HepG2 (cell line): ENCODE results near the gene PPP2R2B. TPM values are rescaled to one million over a fixed set of nuclear protein-coding genes. Genes with fewer than 3 reads are reported as not detected.

ENCODE experiments used
- CERS6 ChIP-seq: sonication (generic); formaldehyde crosslinking; IDR thresholded peaks from 2 replicates; pipeline ENCODE4 v1.5.0; 2020; ENCODE audit warnings: missing genetic modification reagents
- FLYWCH1 ChIP-seq: sonication (generic); formaldehyde crosslinking; IDR thresholded peaks from 2 replicates; pipeline ENCODE4 v1.8.1; 2023; ENCODE audit warnings: mild to moderate bottlenecking, missing genetic modification reagents
- FOSL2 ChIP-seq: sonication (generic); formaldehyde crosslinking; IDR thresholded peaks from 2 replicates; pipeline ENCODE4 v1.4.0; 2020; ENCODE audit warnings: missing genetic modification reagents
- FOXP1 ChIP-seq, 2 experiments: fragments of 450-650 bp in 1 of 2; IDR thresholded peaks; 2 replicates each; pipeline ENCODE4 v1.6.1; 2017 to 2018; ENCODE audit warnings: antibody characterized with exemption in 1 of 2
- MEIS1 ChIP-seq: sonication (generic); formaldehyde crosslinking; IDR thresholded peaks from 2 replicates; pipeline ENCODE4 v1.9.0; 2021; ENCODE audit warnings: mild to moderate bottlenecking, missing genetic modification reagents, moderate library complexity, borderline replicate concordance
- PPARG ChIP-seq: conservative IDR thresholded peaks from 2 replicates; pipeline ENCODE4 v1.6.1; 2016; ENCODE audit warnings: missing biosample characterization, missing genetic modification reagents
- RARA ChIP-seq: IDR thresholded peaks from 2 replicates; pipeline ENCODE4 v1.6.1; 2016; ENCODE audit warnings: missing genetic modification reagents, missing compliant biosample characterization
- RBM39 ChIP-seq: fragments of 200-400 bp; formaldehyde crosslinking; IDR thresholded peaks from one replicate; pipeline ENCODE4 v1.6.1; 2018; ENCODE audit warnings: antibody characterized with exemption, mild to moderate bottlenecking, low read depth, low read length; ENCODE audit not compliant: poor library complexity, severe bottlenecking
- THAP11 ChIP-seq: IDR thresholded peaks from 2 replicates; pipeline ENCODE4 v1.6.1; 2016; ENCODE audit warnings: missing biosample characterization, missing genetic modification reagents
- ZBTB20 ChIP-seq: sonication (generic); formaldehyde crosslinking; IDR thresholded peaks from 2 replicates; pipeline ENCODE4 v1.8.1; 2023; ENCODE audit warnings: missing genetic modification reagents, low read depth, mild to moderate bottlenecking, borderline replicate concordance
- ZNF331 ChIP-seq: sonication (generic); formaldehyde crosslinking; IDR thresholded peaks from 2 replicates; pipeline ENCODE4 v1.4.0; 2020; ENCODE audit warnings: missing genetic modification reagents
- ZNF577 ChIP-seq: sonication (generic); formaldehyde crosslinking; IDR thresholded peaks from 2 replicates; pipeline ENCODE4 v1.4.0; 2020; ENCODE audit warnings: mild to moderate bottlenecking, low read depth, missing genetic modification reagents, borderline replicate concordance
- ZNF639 ChIP-seq: conservative IDR thresholded peaks from 2 replicates; pipeline ENCODE4 v1.6.1; 2018; ENCODE audit warnings: missing genetic modification reagents
- polyA plus RNA-seq, 8 experiments: library from polyadenylated mRNA; depleted of rRNA in 3 of 8; stranded (reverse) in 7 of 8; unstranded in 1 of 8; fragments of >200 nt; fragmentation: Illumina TruSeq in 4 of 8; extraction: Trizol in 4 of 8; gene quantifications; 2 replicates each; pipeline versions ENCODE4 v1.2.1 to v1.2.3, GENCODE V29; 2011 to 2016; ENCODE audit warnings: low read depth in 4 of 8, missing spikeins in 1 of 8, mixed read lengths in 1 of 8; ENCODE audit not compliant: insufficient read depth in 1 of 8
- total RNA-seq, 5 experiments: library from RNA; depleted of rRNA; stranded (reverse); fragments of >200 nt; fragmentation: Illumina TruSeq; extraction: Trizol; gene quantifications; 2 replicates each; pipeline ENCODE4 v1.2.3, GENCODE V29; 2016; ENCODE audit warnings: low read depth in 1 of 5
- TF ChIP-seq, protein P1 (sequence below), 2 experiments: sonication (generic) in 1 of 2; formaldehyde crosslinking in 1 of 2; IDR thresholded peaks; 2 replicates each; pipeline versions ENCODE4 v1.4.0 to v1.6.1; 2016 to 2020; ENCODE audit warnings: borderline replicate concordance in 1 of 2, low read depth in 1 of 2, mild to moderate bottlenecking in 1 of 2, missing genetic modification reagents in 1 of 2
- TF ChIP-seq, protein P2 (sequence below): IDR thresholded peaks from 2 replicates; pipeline ENCODE4 v1.6.1; 2012; ENCODE audit warnings: low read length, improper control_type of control experiment

Gene PPP2R2B
- total and polyA plus RNA-seq, 2 of the 13 experiments (the other 11 are each of a cell fraction or from before 2014, with no cell fraction given): not detected

GRCh38 chr5:146805081-146805480 is 73.5 kb downstream of the PPP2R2B start (continued):
- no peak for TF ChIP-seq ZNF577
- no peak for TF ChIP-seq ZBTB20 (CRISPR knock-in tag)
- TF ChIP-seq RARA: no peak
- TF ChIP-seq FOXP1 (IDR thresholded peaks at IDR 0.05): no peak
- no peak for TF ChIP-seq FOXP1 (CRISPR knock-in tag; IDR thresholded peaks at IDR 0.05)
- TF ChIP-seq, protein P1, sequence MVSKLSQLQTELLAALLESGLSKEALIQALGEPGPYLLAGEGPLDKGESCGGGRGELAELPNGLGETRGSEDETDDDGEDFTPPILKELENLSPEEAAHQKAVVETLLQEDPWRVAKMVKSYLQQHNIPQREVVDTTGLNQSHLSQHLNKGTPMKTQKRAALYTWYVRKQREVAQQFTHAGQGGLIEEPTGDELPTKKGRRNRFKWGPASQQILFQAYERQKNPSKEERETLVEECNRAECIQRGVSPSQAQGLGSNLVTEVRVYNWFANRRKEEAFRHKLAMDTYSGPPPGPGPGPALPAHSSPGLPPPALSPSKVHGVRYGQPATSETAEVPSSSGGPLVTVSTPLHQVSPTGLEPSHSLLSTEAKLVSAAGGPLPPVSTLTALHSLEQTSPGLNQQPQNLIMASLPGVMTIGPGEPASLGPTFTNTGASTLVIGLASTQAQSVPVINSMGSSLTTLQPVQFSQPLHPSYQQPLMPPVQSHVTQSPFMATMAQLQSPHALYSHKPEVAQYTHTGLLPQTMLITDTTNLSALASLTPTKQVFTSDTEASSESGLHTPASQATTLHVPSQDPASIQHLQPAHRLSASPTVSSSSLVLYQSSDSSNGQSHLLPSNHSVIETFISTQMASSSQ (IDR thresholded peaks at IDR 0.05; ENCODE audit: low read depth): no peak
- TF ChIP-seq, protein P1 (CRISPR knock-in tag; IDR thresholded peaks at IDR 0.05; ENCODE audit: borderline replicate concordance): no peak
- no peak for TF ChIP-seq ZNF639 (CRISPR knock-in tag)
- TF ChIP-seq FLYWCH1 (CRISPR knock-in tag): no peak
- no peak for TF ChIP-seq MEIS1
- TF ChIP-seq CERS6 (CRISPR knock-in tag): no peak
- TF ChIP-seq ZNF331: no peak
- TF ChIP-seq PPARG (CRISPR knock-in tag): no peak
- no peak for TF ChIP-seq RBM39
- TF ChIP-seq, protein P2, sequence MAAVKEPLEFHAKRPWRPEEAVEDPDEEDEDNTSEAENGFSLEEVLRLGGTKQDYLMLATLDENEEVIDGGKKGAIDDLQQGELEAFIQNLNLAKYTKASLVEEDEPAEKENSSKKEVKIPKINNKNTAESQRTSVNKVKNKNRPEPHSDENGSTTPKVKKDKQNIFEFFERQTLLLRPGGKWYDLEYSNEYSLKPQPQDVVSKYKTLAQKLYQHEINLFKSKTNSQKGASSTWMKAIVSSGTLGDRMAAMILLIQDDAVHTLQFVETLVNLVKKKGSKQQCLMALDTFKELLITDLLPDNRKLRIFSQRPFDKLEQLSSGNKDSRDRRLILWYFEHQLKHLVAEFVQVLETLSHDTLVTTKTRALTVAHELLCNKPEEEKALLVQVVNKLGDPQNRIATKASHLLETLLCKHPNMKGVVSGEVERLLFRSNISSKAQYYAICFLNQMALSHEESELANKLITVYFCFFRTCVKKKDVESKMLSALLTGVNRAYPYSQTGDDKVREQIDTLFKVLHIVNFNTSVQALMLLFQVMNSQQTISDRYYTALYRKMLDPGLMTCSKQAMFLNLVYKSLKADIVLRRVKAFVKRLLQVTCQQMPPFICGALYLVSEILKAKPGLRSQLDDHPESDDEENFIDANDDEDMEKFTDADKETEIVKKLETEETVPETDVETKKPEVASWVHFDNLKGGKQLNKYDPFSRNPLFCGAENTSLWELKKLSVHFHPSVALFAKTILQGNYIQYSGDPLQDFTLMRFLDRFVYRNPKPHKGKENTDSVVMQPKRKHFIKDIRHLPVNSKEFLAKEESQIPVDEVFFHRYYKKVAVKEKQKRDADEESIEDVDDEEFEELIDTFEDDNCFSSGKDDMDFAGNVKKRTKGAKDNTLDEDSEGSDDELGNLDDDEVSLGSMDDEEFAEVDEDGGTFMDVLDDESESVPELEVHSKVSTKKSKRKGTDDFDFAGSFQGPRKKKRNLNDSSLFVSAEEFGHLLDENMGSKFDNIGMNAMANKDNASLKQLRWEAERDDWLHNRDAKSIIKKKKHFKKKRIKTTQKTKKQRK: no peak
- no peak for TF ChIP-seq FOSL2 (CRISPR knock-in tag)
- no peak for TF ChIP-seq THAP11 (CRISPR knock-in tag)
